ENCODE data around the gene ZFP3.
"Not testable (repeated sequence)": the region's sequence is repeated elsewhere in the genome, so short reads cannot be mapped to it uniquely, and the experiment has no call there.

ZFP3 gene

DNA sequence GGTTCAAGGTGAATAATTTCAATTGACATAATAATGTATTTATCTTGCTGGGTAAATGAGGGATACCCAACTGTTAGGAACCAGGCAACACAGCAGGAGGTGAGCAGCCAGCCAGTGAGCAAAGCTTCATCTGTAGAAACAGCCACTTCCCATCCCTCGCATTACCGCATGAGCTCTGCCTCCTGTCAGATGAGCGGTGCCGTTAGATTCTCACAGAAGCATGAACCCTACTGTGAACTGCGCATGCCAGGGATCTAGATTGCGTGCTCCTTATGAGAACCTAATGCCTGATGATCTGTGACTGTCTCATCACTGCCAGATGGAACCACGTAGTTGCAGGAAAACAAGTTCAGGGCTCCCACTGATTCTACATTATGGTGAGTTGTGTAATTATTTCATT, 46.6 kb downstream of the ZFP3 start:
- not testable (repeated sequence) for DNase-seq (ENCODE audit: low spot score)

DNA sequence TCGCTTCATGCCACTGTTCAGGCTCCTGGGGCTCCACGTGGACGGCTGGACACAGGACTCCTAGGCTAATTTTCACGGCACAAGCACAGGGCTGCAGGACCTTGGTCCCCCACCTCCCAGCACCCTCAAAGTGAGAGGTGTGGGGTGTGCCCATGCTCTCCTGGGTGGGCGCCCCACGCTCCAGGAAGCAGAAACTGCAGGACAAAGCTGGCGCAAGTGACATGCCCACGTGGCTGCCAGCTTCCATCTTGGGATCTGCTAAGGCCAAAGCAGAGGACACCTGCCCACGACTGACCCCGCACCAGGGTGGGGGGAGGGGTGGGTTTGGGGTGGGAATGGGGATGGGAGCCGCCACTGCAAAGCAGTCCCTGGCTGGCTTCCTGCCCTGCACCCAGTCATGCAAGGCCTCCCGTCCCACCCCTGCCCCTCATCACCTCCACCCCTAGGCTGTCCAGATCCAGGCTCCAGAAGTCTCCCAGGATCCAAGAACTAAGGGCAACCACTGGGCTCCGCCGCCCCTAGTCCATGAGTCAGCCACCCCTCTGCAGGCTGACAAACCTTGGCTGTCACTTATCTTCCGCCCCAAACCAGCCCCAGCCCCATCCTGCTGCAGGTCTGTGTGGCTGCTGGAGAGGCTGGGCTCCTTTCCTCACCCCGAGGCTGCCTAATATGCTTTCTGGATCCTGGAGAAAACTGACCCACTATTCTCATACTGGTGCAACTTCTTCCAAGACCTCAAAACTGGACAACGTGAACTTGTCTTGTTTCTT, 48.6 kb downstream of the ZFP3 start:
- no peak for DNase-seq (ENCODE audit: low spot score)

DNA sequence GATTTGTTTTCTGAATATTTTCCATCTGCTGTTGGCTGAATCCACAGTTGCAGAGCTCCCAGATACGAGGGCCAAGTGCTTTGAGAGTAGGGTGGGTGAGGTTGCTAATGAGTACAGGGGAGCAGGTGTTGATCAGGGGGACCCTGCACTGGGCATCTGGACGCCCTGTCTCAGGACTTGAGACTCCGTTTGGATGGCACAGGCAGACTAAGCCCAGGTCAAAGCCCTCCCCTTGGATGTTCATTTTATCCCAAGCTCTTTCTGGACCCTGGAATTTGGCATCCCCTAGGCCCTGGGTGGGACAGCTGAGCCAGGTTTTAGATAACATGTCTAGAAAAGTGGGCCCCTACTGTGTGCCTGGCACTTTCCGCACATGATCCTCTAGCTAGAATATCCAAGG, 49.6 kb downstream of the ZFP3 start:
- DNase-seq (ENCODE audit: low spot score), result no peak

DNA sequence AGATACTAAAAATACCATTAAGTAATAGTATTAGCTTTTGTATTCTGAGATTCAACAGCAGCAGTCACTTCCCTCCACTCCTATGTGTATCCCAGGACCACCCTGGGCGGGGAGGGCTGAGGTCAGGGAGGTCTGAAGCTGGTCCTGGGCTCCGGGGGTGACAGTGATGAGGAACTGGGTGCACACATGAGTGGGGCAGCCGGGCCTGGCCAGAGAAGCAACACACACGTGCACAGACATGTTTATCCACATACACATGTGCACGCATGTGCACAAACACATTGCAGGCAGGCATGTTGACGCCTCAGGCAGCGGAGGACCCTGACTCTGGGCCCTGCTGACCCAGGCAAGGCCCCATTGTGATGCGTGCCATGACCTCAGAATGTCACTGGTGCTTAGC, 50.1 kb downstream of the ZFP3 start:
- not testable (repeated sequence) for DNase-seq (ENCODE audit: low spot score)

DNA sequence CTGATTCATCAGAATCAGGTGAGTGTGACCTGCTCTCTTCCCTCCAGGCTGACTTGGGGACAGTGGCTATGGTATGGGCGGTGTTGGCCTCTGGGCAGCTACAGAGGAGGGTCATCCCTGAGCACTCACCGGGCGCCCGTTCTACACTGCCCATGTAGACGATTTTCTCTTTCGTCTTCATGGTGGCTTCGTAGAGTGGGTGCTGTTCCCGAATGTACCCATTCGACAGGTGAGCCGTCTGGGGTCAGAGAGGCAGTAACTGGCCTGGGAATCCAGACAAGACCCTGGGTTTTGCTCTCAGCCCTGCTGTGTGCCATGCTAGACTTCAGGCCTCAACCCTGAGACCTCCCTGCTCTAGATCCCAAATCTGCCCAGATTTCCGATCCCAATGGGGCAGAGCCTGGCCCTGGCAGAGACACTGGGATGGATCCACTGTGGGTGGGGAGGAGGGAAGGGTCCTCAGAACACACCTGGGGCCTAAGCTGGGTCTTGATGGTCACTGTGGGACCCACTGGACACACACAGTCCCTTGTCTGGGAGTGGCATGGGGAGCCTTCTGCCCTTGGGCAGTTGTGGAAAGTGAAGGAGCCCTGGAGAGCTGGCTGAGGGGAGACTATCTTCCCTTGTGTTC, 50.8 kb downstream of the ZFP3 start:
- no peak for DNase-seq (ENCODE audit: low spot score)

DNA sequence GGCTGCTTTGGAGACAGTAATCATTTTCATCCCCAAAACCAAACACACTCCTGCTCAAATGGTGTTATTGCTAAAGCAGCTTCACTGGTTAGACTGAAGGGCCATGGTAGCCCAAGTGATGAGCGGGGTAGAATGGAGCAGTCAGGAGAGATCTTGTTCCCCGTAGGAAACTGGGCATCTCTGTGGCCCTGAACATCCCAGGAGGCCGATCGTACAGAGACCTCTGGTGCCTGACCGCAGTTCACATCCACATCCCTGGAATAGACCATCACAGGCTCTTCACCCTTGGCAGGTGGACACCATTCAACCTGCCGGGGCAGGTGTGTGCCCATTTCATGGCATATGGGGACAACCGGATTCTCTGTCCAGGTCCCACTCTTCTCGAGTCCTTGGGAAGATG, 51.5 kb downstream of the ZFP3 start:
- DNase-seq (ENCODE audit: low spot score), result not testable (repeated sequence)

DNA sequence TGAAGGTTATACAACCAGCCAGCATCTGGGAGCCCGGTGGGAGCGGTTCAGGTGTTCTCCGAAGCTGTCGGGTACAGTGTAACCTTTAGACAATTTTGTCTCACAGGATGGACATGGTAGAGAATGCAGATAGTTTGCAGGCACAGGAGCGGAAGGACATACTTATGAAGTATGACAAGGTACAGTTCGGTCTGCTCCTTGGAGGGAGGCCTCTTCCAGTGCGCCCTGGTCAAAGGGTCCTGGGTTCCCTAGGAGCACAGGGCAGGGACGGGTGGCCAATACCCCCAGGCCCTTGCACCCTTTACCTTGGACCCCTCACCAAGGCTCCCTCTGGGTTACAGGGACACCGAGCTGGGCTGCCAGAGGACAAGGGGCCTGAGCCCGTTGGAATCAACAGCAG, 52.0 kb downstream of the ZFP3 start:
- DNase-seq (ENCODE audit: low spot score), result not testable (repeated sequence)

DNA sequence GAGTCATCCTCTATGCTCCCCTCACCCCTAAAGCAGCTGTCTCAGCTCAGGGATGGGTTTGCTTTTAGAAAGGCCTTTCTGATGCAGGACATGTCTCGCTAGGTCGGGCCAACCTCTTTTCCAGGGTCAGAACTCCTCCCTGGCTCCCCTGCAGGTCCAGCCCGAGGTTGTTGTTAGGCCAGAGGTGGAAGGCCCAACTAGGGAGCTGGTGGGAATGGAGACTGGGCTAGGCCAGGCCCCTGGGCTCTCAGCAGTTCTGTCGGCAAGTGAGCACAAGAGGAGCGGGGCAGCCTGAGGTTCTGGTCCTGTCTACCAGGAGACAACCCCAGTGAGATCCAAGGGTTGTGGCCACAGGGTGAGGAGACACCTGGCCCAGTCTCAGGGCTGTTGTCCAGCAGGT, 52.4 kb downstream of the ZFP3 start:
- not testable (repeated sequence) for DNase-seq (ENCODE audit: low spot score)

DNA sequence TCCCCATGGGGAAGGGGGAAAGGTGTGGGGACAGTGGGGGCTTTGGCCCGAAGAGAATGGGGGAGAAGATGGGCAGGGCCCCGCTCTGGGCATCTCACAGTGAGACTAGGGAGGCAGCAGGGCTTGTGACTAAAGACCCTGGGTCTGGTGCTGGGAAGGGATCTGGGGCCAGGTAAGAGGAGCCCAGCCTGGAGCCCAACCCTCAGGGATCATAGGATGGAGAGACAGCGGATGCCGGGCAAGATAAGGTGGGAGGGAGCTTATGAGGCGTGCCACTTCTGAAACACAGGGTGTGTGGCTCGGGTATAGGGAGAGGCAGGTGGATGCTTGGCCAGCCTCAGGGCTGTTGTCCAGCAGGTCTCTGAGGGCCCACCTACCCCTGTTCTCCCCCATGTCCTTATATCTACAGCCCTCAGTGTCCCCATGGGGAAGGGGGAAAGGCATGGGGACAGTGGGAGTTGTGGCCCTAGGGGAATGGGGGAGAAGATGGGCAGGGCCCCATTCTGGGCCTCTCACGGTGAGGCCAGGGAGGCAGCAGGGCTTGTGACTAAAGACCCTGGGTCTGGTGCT, 53.0 kb downstream of the ZFP3 start:
- no peak for DNase-seq (ENCODE audit: low spot score)

DNA sequence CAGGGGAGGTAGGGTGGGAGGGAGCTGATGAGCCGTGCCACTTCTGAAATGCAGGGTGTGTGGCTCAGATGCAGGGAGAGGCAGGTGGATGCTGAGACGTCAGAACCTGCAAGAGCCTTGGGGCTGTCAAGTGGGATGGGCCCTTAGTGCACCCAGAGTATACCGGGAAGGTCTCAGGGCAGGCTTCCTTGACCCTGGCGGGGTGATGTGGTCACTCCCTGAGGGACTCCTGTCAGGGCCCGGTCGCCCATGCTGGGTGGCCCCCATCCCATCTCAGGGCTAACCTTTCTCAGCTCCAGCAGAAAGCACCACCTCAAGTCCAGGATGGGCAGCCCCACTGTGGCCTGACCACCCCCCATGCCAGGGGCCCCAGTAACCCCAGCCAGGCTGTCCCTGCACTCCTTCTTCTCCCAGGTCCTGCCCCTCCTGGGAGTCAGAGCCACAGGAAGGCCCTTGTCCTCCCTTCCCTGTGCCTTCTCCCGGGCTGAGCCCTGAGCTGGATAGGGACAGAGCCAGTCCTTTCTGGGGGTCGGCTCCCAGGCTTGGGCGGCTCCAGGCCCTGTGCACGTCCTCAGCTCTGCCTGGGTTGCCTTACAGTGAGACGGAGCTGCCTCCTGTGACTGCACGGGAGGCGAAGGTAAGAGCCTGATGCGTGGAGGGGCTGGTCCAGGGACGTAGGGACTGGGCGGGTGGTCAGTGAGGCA, 53.7 kb downstream of the ZFP3 start:
- DNase-seq (ENCODE audit: low spot score), result not testable (repeated sequence)

DNA sequence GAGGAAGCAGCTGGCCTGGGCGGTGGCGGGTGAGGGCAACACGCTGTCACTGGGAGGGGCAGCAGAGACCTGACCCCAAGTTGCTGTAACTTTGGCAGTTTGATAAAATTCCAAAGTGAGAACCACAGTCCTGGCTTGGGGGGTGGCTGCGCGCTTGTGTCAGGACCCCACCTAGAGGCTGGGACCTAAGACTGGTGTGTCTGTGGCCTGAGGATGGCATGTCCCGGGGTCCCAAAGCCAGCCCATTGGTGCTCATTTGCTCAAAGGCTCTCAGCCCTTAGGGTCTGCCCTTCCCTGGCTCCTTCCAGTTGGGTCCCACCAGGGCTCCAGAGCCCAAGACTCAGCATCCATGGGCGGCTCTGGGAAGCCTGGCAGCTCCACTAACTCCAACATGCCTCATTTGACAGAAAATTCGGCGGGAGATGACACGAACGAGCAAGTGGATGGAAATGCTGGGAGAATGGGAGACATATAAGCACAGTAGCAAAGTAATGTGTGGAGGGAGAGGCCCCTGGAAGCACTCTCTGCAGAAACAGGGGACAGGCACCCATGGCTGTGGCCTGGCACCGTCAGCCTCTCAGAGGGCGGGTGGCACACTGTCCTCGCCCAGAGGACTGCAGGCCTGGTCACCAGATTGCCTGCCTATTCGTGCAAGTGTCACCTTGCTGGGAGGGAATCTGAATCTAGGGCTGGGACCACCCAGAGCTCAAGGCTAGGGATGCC, 54.4 kb downstream of the ZFP3 start:
- DNase-seq (ENCODE audit: low spot score), result not testable (repeated sequence)

DNA sequence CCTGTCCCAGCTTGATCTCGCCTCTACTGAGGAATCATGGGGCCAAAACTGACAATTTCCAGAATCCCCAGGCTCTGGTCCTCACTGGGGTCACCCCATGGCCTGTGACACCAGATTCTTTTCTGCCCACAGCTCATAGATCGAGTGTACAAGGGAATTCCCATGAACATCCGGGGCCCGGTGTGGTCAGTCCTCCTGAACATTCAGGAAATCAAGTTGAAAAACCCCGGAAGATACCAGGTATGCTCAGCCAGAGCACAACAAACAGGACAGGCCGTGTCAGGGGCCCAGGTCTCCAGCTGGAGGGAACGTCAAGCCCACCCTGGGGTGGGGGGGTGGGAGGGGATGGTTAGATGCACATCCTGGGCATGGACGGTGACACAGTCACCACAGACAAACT, 55.0 kb downstream of the ZFP3 start:
- no peak for DNase-seq (ENCODE audit: low spot score)

DNA sequence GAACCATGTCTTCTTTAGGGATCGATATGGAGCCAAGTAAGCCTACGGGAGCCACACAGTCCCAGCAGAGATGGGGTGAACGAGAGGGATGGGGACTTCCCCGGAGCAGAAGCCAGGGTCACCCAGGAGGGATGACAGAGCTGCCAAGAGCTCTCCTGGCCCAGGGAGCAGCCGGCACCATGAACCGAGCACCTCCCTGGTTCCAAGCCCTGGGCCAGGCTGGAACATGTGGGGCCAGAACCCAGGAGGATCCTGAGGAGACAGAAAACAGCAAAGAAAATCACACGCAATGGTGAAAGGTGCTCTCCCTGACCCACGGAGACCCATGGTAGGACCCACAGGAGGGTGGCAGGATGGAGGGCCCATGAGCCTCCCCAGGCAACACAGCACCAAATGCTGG, 55.7 kb downstream of the ZFP3 start:
- not testable (repeated sequence) for DNase-seq (ENCODE audit: low spot score)

DNA sequence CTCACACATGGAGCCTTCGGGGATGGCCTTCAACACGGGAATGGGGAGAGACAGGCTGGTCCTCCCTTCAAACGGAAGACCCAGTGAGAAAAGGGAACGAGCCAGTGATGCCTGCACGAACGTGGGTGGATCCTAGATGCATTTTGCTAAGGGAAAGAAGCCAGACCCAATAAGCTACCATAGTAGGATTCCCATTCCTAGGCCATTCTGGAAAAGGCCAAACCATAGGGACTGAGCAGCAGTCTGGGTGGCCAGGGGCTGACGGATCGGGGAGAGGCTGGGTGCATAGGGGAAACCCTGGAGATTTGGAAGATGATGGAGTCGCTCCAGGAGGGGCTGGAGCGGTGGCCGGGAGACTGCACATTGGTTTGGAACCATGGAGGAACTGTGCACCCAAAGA, 56.3 kb downstream of the ZFP3 start:
- DNase-seq (ENCODE audit: low spot score), result not testable (repeated sequence)

DNA sequence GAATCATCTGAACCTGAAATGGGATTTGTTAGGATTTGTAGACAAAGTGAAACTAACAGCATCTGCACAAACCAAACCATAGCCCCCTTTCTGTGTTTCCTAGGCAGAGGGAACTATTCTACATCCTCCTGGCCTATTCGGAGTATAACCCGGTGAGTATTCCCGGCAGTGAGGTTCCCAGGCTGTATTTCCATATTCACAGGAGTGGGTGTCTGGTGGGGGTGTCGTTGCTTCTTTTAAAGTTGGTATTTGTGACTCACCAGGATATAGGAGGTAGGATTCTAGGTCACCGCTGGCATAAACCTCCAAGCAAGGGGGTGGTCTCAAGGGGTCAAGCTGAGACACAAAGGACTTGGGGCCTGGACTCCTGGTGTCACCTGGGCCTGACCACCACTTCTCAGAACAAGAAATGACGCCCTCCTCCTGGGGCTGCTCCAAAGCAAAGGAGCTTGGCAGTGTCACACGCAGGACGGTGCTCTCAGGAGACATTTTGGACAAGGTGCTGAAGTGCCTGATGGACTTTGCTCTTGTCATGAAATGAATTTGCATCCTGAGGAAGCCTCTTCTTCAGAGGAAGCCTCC, 57.0 kb downstream of the ZFP3 start:
- DNase-seq (ENCODE audit: low spot score), result not testable (repeated sequence)

DNA sequence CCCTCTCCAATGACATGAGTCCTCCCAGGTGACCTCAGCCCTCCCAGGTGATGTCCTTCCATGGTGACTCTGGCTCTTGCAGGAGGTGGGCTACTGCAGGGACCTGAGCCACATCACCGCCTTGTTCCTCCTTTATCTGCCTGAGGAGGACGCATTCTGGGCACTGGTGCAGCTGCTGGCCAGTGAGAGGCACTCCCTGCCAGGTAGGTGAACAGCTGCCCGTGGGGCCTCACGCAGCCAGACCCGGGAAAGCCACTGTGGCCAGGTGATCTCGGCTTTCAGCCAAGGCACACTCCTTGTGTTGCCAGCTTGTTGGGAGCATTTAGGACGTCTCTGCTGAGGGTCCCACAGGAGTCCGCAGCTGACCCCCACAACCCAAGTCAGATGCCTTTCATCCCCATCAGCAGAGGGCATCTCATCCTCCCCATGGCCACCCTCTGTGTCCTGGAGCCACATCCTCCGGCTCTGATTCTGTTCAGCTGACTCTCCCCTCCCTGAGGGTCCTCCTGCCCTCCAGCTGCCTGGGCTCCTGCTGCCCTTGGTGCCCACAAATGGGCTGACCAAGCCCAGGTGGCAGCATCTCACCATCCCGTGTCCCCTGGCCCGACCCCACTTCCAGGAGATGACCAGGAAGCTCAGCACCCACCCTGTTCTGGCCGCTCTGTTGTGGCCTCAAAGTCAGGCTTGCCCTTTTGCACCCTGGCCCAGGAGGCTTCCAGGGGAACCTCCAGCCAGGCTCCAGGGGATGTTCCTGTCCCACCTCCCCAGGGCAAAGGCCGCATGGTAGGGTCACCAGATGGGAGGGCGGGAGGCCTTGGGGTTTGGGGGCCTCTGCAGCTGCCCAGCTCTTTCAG, 57.7 kb downstream of the ZFP3 start:
- DNase-seq (ENCODE audit: low spot score), result no peak

DNA sequence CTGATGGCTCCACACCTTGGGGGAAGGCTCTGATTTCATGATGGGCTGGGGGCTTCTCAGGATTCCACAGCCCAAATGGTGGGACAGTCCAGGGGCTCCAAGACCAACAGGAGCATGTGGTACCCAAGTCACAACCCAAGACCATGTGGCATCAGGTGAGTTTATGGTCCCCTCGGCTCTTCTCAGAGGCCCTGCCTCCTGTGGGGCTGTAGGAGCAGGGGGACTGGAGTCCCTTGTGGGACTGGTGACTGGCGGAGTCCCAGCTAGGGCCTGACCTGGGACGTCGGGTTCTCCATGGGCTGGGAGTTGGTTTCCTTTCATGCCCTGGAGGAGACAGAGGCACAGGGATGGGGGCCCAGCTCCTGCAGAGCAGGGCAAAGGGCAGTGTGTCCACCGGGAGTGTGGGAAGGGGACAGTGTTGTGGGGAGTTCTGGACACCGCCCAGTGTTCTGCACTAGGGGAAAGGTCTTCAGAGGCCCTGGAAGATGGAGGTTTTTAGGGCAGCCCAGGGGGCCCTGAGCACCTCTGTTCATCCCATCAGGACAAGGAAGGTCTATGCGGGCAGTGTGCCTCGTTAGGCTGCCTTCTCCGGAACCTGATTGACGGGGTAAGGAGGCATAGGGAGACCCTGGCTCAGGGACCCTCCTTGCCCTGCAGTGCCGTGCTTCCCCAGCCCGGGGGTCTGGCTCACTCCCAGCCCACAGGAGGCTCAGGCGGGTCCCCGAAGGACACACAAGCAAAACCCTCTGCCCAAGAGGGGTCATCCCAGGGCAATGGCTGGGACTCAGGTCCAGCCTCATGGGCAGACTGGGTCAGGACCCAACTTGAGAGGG, 58.5 kb downstream of the ZFP3 start:
- not testable (repeated sequence) for DNase-seq (ENCODE audit: low spot score)

DNA sequence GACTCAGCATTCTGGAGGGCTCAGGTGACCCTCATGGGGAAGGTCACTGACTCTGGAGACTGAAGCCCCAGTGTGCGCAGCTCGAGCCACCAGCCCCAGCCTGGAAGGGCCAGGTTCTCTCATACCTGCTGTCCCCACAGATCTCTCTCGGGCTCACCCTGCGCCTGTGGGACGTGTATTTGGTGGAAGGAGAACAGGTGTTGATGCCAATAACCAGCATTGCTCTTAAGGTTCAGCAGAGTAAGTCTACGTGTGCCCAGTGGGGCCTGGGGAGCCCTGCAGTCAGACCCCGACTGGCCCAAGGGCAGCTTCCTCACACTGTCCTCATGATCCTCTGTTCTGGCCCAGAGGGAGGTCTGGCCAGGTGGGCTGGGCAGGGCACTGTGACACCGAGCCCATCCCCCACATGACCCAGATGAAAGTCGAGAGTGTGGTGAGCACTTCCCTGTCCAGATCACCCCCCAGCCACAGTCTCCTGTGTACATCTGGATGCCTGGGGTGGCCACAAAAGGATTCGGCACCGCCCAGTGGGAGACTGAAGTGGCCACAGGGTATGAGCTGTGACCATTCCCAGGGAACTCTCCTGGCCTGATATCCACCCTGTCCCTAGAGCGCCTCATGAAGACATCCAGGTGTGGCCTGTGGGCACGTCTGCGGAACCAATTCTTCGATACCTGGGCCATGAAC, 59.4 kb downstream of the ZFP3 start:
- DNase-seq (ENCODE audit: low spot score), result not testable (repeated sequence)

DNA sequence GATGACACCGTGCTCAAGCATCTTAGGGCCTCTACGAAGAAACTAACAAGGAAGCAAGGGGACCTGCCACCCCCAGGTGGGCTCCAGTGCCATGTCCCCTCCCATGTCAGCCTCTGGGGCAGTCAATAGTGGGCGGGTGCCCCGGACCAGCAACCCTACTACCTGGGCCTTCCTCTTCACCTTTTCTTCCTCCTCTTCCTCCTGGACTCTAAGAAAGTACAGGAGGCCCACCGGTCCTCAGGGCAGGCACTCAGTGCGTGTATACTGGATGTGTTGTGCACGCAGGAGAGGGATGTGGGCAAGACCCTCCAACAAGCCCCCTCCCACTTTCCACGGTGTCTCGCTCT, 59.9 kb downstream of the ZFP3 start:
- DNase-seq (ENCODE audit: low spot score), result not testable (repeated sequence)
